Tibial nerve (tissue), 4 donors: ENCODE measurements around the gene MPZL2. TPM values are rescaled to one million over a fixed set of nuclear protein-coding genes. Genes with fewer than 3 reads are reported as not detected.

ENCODE experiments used
- DNase-seq, 2 donors: peaks; one replicate each; pipeline ENCODE4 v3.0.0-alpha.2; 2019; ENCODE audit warnings: low spot score in 2 of 2
- H3K27ac ChIP-seq, 4 donors: fragments of 200-600 bp; sonication (generic) in 3 of 4; one replicate each; pipeline ENCODE4 v1.5.1; 2017 to 2019; ENCODE audit warnings: mild to moderate bottlenecking in 1 of 4
- H3K27me3 ChIP-seq, 2 donors: fragments of 200-600 bp; sonication (generic) in 1 of 2; one replicate each; pipeline versions ENCODE4 v1.5.1 to v1.6.0; 2017 to 2019
- H3K36me3 ChIP-seq, 3 donors: fragments of 200-600 bp; sonication (generic); one replicate each; pipeline ENCODE4 v1.5.1; 2018 to 2019
- H3K4me1 ChIP-seq, 4 donors: fragments of 200-600 bp; sonication (generic) in 3 of 4; one replicate each; pipeline ENCODE4 v1.5.1; 2017 to 2019
- H3K4me3 ChIP-seq, 4 donors: fragments of 200-600 bp; sonication (generic) in 3 of 4; one replicate each; pipeline ENCODE4 v1.5.1; 2017 to 2019; ENCODE audit warnings: mild to moderate bottlenecking in 1 of 4, moderate library complexity in 1 of 4
- H3K9me3 ChIP-seq, 4 donors: fragments of 200-600 bp; sonication (generic) in 3 of 4; one replicate each; pipeline ENCODE4 v1.5.1; 2017 to 2019
- EP300 ChIP-seq, 2 donors: sonication (generic); formaldehyde crosslinking; IDR thresholded peaks; one replicate each; pipeline ENCODE4 v1.6.1; 2017; ENCODE audit warnings: antibody characterized with exemption in 2 of 2, mild to moderate bottlenecking in 1 of 2
- POLR2A ChIP-seq, 2 donors: fragments of 450-650 bp; IDR thresholded peaks; one replicate each; pipeline ENCODE4 v1.6.1; 2017; ENCODE audit warnings: antibody characterized with exemption in 2 of 2, mild to moderate bottlenecking in 2 of 2, moderate library complexity in 2 of 2
- WGBS, 2 donors: methylation state at CpG; one replicate each; pipeline ENCODE4 v1.1.5; 2018; 5-methylcytosine and 5-hydroxymethylcytosine counted together
- total RNA-seq, 4 donors: library from RNA; depleted of rRNA; stranded (reverse); fragments of >200 nt; gene quantifications; one replicate each; pipeline ENCODE4 v1.1.0, GENCODE V29; 2016
- TF ChIP-seq, protein P1 (sequence below), 5 experiments: fragments of 200-600 bp in 3 of 5; fragments of 450-650 bp in 2 of 5; sonication (generic) in 3 of 5; IDR thresholded peaks; one replicate each; pipeline ENCODE4 v1.5.1; 2016 to 2019; ENCODE audit warnings: antibody characterized with exemption in 5 of 5, mild to moderate bottlenecking in 3 of 5, moderate library complexity in 2 of 5

The MPZL2 gene
- total RNA-seq, 4 donors from 2014 or later, result 6.7 to 53.7 (median 27.0) TPM

DNA sequence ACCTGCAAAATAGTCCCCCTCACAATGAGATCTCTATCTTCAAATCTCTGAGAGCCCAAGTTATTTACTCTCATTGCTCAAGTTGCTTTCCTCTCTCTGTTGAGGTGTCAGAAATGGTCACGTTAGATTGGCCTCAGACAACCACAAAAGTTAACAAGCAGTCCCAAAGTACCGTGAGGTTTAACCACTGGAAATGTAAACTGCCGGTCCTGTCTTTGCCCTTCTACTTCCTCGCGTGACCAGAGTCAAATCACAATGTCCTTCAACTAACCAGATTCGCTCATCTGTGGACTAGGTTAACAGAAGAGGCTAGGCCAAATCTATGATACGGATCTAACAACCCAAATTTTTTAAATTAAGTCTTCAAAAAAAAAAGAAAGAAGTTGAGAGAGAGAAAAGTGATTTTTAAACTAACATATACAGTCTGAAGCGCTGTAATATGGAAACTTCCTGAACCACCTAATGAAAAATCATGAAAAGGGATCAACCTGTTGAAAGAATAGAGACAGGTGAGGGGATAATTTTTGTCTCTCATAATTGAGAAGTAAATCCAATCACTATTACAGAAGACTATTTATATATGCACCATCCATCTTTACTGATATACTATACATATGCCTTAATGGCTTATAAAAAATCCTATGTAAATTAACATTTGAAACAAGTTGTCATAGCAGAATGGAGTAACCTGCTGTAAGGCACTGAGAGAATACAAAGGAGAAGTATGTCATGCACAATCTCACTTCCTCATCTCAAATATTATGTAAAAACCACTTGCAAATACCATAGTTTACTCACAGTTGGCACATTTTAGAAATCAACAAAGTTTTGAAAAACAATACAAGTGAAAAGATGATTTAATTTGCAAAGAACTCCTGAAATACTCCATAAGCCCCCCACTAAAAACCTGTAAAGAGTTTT lies 36.0 kb downstream of the MPZL2 start:
- 71 to 85% methylated on average over 8 of the region's 8 CpGs for WGBS, 2 donors
- H3K36me3 ChIP-seq, result no peaks in the 10 kb centered on the region
- H3K27ac ChIP-seq, result peak overlapping the region in 1 of 4 donors; percentile 17
- peaks cover 0 to 9% (median 0%) of the 10 kb centered on the region in 4 donors for H3K4me1 ChIP-seq
- H3K9me3 ChIP-seq, result no peaks in the 10 kb centered on the region
- H3K4me3 ChIP-seq, result no peak overlapping the region
- no peak for DNase-seq
- peaks cover 0 to 5% of the 10 kb centered on the region in 2 donors for H3K27me3 ChIP-seq
- TF ChIP-seq EP300 (IDR thresholded peaks at IDR 0.05) (no peak), POLR2A (IDR thresholded peaks at IDR 0.05) (no peak)
- TF ChIP-seq, protein P1, sequence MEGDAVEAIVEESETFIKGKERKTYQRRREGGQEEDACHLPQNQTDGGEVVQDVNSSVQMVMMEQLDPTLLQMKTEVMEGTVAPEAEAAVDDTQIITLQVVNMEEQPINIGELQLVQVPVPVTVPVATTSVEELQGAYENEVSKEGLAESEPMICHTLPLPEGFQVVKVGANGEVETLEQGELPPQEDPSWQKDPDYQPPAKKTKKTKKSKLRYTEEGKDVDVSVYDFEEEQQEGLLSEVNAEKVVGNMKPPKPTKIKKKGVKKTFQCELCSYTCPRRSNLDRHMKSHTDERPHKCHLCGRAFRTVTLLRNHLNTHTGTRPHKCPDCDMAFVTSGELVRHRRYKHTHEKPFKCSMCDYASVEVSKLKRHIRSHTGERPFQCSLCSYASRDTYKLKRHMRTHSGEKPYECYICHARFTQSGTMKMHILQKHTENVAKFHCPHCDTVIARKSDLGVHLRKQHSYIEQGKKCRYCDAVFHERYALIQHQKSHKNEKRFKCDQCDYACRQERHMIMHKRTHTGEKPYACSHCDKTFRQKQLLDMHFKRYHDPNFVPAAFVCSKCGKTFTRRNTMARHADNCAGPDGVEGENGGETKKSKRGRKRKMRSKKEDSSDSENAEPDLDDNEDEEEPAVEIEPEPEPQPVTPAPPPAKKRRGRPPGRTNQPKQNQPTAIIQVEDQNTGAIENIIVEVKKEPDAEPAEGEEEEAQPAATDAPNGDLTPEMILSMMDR (IDR thresholded peaks at IDR 0.05), result no peak

DNA sequence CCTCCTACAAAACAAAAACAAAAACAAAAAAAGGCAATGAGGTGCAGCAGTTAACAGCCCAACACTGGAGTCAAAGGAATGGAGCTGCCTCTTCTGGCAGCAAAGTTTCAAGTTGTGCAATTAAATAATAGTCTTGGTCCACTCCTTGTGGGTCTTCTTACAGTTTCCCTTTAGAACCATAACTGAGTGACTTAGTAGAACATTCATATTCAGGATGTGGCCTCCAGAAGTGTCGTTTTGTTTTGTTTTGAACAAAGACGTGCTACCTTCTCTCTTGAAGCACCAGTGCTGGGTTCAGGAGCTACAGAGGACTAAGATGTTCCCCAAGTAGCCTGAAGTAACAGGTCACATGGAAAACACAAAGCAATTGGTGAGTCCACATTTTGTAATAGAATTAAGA lies 37.3 kb downstream of the MPZL2 start:
- H3K4me1 ChIP-seq, result peaks cover 0 to 9% (median 0%) of the 10 kb centered on the region in 4 donors
- peak overlapping the region in 1 of 4 donors; percentile 22 for H3K27ac ChIP-seq
- no peak overlapping the region for H3K4me3 ChIP-seq
- no peaks in the 10 kb centered on the region for H3K36me3 ChIP-seq
- TF ChIP-seq, protein P1 (IDR thresholded peaks at IDR 0.05), result no peak
- TF ChIP-seq EP300 (IDR thresholded peaks at IDR 0.05), result no peak
- no peak for TF ChIP-seq POLR2A (IDR thresholded peaks at IDR 0.05)
- no peaks in the 10 kb centered on the region for H3K9me3 ChIP-seq
- H3K27me3 ChIP-seq, result peaks cover 0 to 15% of the 10 kb centered on the region in 2 donors
- WGBS, 2 donors, result 59 to 80% methylated on average over 2 of the region's 2 CpGs
- DNase-seq, result no peak

DNA sequence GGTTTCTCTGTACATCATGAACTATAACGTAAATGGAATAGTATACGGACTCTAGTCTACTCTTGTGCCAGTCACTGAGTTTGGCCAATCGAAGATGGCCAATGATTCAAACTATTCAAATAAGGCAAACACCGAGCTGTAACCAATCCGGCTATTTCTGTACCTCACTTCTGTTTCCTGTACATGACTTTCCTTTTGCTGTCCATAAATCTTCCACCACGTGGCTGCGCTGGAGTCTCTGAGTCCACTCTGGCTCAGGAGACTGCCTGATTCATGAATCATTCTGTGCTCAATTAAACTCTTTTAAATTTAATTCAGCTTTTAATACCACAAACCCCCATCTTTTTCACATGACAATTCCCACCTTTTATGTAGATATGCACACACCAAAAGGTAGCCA lies 37.8 kb downstream of the MPZL2 start:
- no peaks in the 10 kb centered on the region for H3K9me3 ChIP-seq
- no peak overlapping the region for H3K4me3 ChIP-seq
- no peak for DNase-seq
- H3K4me1 ChIP-seq, result peaks cover 0 to 9% (median 0%) of the 10 kb centered on the region in 4 donors
- H3K27ac ChIP-seq, result peak overlapping the region in 1 of 4 donors; percentile 22
- 66 to 68% methylated on average over 7 of the region's 7 CpGs for WGBS, 2 donors
- TF ChIP-seq POLR2A (IDR thresholded peaks at IDR 0.05) (no peak), EP300 (IDR thresholded peaks at IDR 0.05) (no peak)
- TF ChIP-seq, protein P1 (IDR thresholded peaks at IDR 0.05), result no peak
- peaks cover 0 to 20% of the 10 kb centered on the region in 2 donors for H3K27me3 ChIP-seq
- H3K36me3 ChIP-seq, result no peaks in the 10 kb centered on the region

DNA sequence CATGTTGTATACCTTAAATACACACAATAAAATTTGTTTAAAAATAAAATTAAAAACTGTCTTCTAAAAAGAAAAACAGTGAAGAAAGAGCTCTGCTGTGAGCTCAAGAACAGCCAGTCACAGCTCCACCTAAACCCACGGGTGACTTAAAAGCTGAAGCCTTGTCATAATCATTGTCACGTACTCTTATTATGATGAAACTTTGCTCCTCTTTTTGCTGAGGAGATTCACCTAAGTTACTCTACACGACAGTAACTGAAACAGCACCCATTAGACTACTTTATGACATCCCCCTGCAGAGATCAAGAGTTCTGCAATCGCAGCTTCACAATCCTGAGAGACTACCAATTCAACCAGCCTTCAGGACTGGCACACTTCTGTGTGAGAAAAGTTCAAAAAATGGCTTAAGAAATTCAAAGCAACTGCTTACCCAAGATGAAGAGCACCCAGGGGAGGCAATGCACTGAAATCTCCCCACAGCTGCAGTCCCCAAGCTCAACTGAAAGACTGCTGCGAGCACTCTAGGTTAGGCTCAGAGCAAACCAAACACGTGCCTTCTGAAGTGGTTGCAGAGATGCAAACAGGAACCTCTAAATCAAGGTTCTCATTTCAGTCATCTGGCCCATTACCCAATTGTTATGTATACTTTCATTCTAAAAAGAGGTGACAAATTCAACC lies 39.4 kb downstream of the MPZL2 start, which contains the start of gene JAML:
TSS of gene JAML (minus strand) at position 501 of the 678 bp plus-strand sequence. CDS start 10,145 bp downstream, outside the sequence.
- Histone ChIP-seq H3K4me3 (peak within 1 kb of the TSS in 2 of 4 donors; percentile 26 to 36), H3K4me1 (peaks cover 0 to 9% (median 0%) of the 10 kb centered on the region in 4 donors), H3K36me3 (no peaks in the 10 kb centered on the region), H3K27me3 (peaks cover 0 to 26% of the 10 kb centered on the region in 2 donors), H3K27ac (peak within 1 kb of the TSS in 3 of 4 donors; percentile 22 to 47 (median 38)), H3K9me3 (no peaks in the 10 kb centered on the region)
- WGBS, 2 donors, result 49 to 52% methylated on average over 6 of the region's 6 CpGs
- no peak for DNase-seq
- TF ChIP-seq POLR2A (IDR thresholded peaks at IDR 0.05) (no peak), EP300 (IDR thresholded peaks at IDR 0.05) (peak in 1 of 2 donors; percentile 27)
- TF ChIP-seq, protein P1 (IDR thresholded peaks at IDR 0.05), result no peak
